GM12878 (cell line): ENCODE measurements around the gene ADAMTS6. TPM values are rescaled to one million over a fixed set of nuclear protein-coding genes. Genes with fewer than 3 reads are reported as not detected.

Experiments used
- ATAC-seq: fragments of 200-7000 bp; cut with Tn5 transposase; 3 replicates; pipeline ENCODE4 v1.9.1; 2020; ENCODE audit warnings: mild to moderate bottlenecking, moderate library complexity
- BruUV-seq: library from RNA; stranded (reverse); fragments of 400-500 nt; replicated peaks from 2 replicates; lab custom pipeline; 2021; lab: Mats Ljungman, UMichigan
- CTCF ChIA-PET: fragments of 300-600 bp; sonication (Branson Sonifier 250); formaldehyde crosslinking; extraction: SDS; loops from one replicate; lab custom pipeline; 2021; ENCODE audit warnings: inconsistent platforms; lab: Yijun Ruan, JAX
- POLR2A ChIA-PET: fragments of 350-600 bp; formaldehyde crosslinking; extraction: SDS; loops from one replicate; lab custom pipeline; 2021; ENCODE audit warnings: inconsistent platforms; lab: Charles Lee
- RAD21 ChIA-PET: fragments of 300-600 bp; sonication (Branson Sonifier 250); formaldehyde crosslinking; loops from one replicate; lab custom pipeline; 2023; ENCODE audit warnings: antibody characterized with exemption; ENCODE audit not compliant: unreplicated experiment; lab: Charles Lee
- SMC1A ChIA-PET: fragments of 300-600 bp; sonication (Branson Sonifier 250); formaldehyde crosslinking; loops from one replicate; lab custom pipeline; 2023; ENCODE audit not compliant: unreplicated experiment, uncharacterized antibody; lab: Charles Lee
- DNase-seq: peaks from one replicate; pipeline ENCODE4 v3.0.0-alpha.2; 2011; ENCODE audit warnings: low read depth, low spot score
- FAIRE-seq: peaks from 3 replicates; lab custom pipeline; 2011; peaks lifted over from hg19 to GRCh38; lab: Jason Lieb, UNC
- H2AFZ ChIP-seq: 2 replicates; pipeline ENCODE4 v1.6.0; 2011; ENCODE audit warnings: low read depth, low read length, control low read depth; ENCODE audit not compliant: control insufficient read depth
- H3K27ac ChIP-seq: 2 replicates; pipeline ENCODE4 v1.5.1; 2011; ENCODE audit warnings: control low read depth; ENCODE audit not compliant: control insufficient read depth, insufficient read depth
- H3K27me3 ChIP-seq, 2 experiments: replicated peaks in 1 of 2; 2 replicates each; pipeline versions ENCODE4 v1.6.0 to v1.6.1; 2011; ENCODE audit warnings: low read length in 1 of 2; ENCODE audit not compliant: control insufficient read depth in 2 of 2, insufficient read depth in 2 of 2
- H3K36me3 ChIP-seq, 2 experiments: 2 replicates each; pipeline ENCODE4 v1.5.1; 2011; ENCODE audit warnings: low read length in 1 of 2; ENCODE audit not compliant: control insufficient read depth in 2 of 2, insufficient read depth in 2 of 2
- H3K4me1 ChIP-seq: 2 replicates; pipeline ENCODE4 v1.6.1; 2011; ENCODE audit warnings: mild to moderate bottlenecking, low read length, moderate library complexity, mixed read lengths; ENCODE audit not compliant: control insufficient read depth, insufficient read depth
- H3K4me2 ChIP-seq: 2 replicates; pipeline ENCODE4 v1.6.0; 2011; ENCODE audit warnings: control low read depth; ENCODE audit not compliant: control insufficient read depth, insufficient read depth
- H3K4me3 ChIP-seq: fragments of 200-600 bp; sonication (generic); 2 replicates; pipeline ENCODE4 v1.5.1; 2016
- H3K79me2 ChIP-seq: 2 replicates; pipeline ENCODE4 v1.6.0; 2011; ENCODE audit warnings: low read length; ENCODE audit not compliant: control insufficient read depth, insufficient read depth
- H3K9ac ChIP-seq: 2 replicates; pipeline ENCODE4 v1.8.0; 2011; ENCODE audit warnings: low read length, control low read depth, mixed read lengths; ENCODE audit not compliant: control insufficient read depth, insufficient read depth
- H3K9me3 ChIP-seq: replicated peaks from 3 replicates; pipeline ENCODE4 v1.5.1; 2011; ENCODE audit warnings: mild to moderate bottlenecking, low read length; ENCODE audit not compliant: control insufficient read depth, insufficient read depth
- H4K20me1 ChIP-seq: 2 replicates; pipeline ENCODE4 v1.6.0; 2011; ENCODE audit not compliant: control insufficient read depth, insufficient read depth
- BCL11A ChIP-seq: IDR thresholded peaks from 2 replicates; pipeline ENCODE4 v1.6.1; 2011; ENCODE audit warnings: low read depth, low read length
- CBX5 ChIP-seq: sonication (generic); IDR thresholded peaks from 2 replicates; pipeline ENCODE4 v1.6.1; 2016; ENCODE audit warnings: low read depth, moderate library complexity, mild to moderate bottlenecking, inconsistent platforms
- CHD4 ChIP-seq: fragments of 200-600 bp; sonication (generic); IDR thresholded peaks from 2 replicates; pipeline ENCODE4 v1.6.1; 2016; ENCODE audit warnings: mild to moderate bottlenecking
- DPF2 ChIP-seq: fragments of 450-650 bp; IDR thresholded peaks from 2 replicates; pipeline ENCODE4 v1.6.1; 2017; ENCODE audit warnings: mild to moderate bottlenecking
- HDAC6 ChIP-seq: fragments of 200-600 bp; sonication (generic); IDR thresholded peaks from one replicate; pipeline ENCODE4 v1.8.0; 2017; ENCODE audit warnings: antibody characterized with exemption; ENCODE audit not compliant: unreplicated experiment
- IKZF2 ChIP-seq, 2 experiments: fragments of 450-650 bp; IDR thresholded peaks; 2 replicates each; pipeline ENCODE4 v1.6.1; 2017; ENCODE audit warnings: mild to moderate bottlenecking in 2 of 2, moderate library complexity in 2 of 2
- KAT2A ChIP-seq: conservative IDR thresholded peaks from 2 replicates; pipeline ENCODE4 v1.6.1; 2011; ENCODE audit warnings: low read depth, low read length; ENCODE audit not compliant: control insufficient read depth
- NFIC ChIP-seq: IDR thresholded peaks from 2 replicates; pipeline ENCODE4 v1.6.1; 2012; ENCODE audit warnings: low read depth, mild to moderate bottlenecking, inconsistent platforms, low read length, moderate library complexity
- NRF1 ChIP-seq: conservative IDR thresholded peaks from 2 replicates; pipeline ENCODE4 v1.6.1; 2011; ENCODE audit warnings: mild to moderate bottlenecking, low read depth, low read length, improper control_type of control experiment
- ZNF217 ChIP-seq: fragments of 450-650 bp; IDR thresholded peaks from 2 replicates; pipeline ENCODE4 v1.6.1; 2017; ENCODE audit warnings: antibody characterized with exemption, mild to moderate bottlenecking
- ZSCAN29 ChIP-seq: fragments of 450-650 bp; IDR thresholded peaks from 2 replicates; pipeline ENCODE4 v1.6.1; 2017; ENCODE audit warnings: mild to moderate bottlenecking, moderate library complexity
- WGBS: methylation state at CpG from one replicate; pipeline ENCODE4 v1.1.6; 2016; ENCODE audit warnings: low lambda C conversion rate; ENCODE audit not compliant: insufficient replicate concordance, insufficient coverage; ENCODE audit errors: missing lambda C conversion rate; 5-methylcytosine and 5-hydroxymethylcytosine counted together
- in situ Hi-C: fragments of 300-500 bp; cut with MboI; formaldehyde crosslinking; loops from 9 replicates; pipeline ENCODE4 v1.14.3; 2018; ENCODE audit warnings: mixed read lengths
- intact Hi-C: fragments of 100-400 bp; cut with micrococcal nuclease; formaldehyde crosslinking; loops from one replicate; pipeline ENCODE4 v1.14.2; 2022; ENCODE audit not compliant: unreplicated experiment
- polyA plus RNA-seq, 11 experiments: library from polyadenylated mRNA; depleted of rRNA in 4 of 11; unstranded in 6 of 11; stranded (reverse) in 5 of 11; fragments of >200 nt; fragmentation: Nextera tagmentation in 4 of 11; fragmentation: Illumina TruSeq in 1 of 11; extraction: Ambion mirVana in 4 of 11; extraction: Trizol in 1 of 11; gene quantifications; 1 replicate in 1 of 11; 2 replicates in 10 of 11; pipeline versions ENCODE4 v1.2.1 to v1.2.3, GENCODE V29; 2011 to 2016; ENCODE audit warnings: inconsistent platforms in 2 of 11, missing spikeins in 2 of 11, low read depth in 1 of 11
- total RNA-seq, 4 experiments: library from RNA; depleted of rRNA in 3 of 4; stranded (reverse); fragments of >200 nt in 3 of 4; fragmentation: Illumina TruSeq in 1 of 4; extraction: Trizol in 1 of 4; gene quantifications; 2 replicates each; pipeline versions ENCODE4 v1.2.1 to v1.2.3, GENCODE V29; 2013 to 2021
- TF ChIP-seq, protein P1 (sequence below): IDR thresholded peaks from 2 replicates; pipeline ENCODE4 v1.6.1; 2012; ENCODE audit warnings: low read depth, low read length, improper control_type of control experiment
- TF ChIP-seq, protein P2 (sequence below): fragments of 450-650 bp; IDR thresholded peaks from 2 replicates; pipeline ENCODE4 v1.6.1; 2017; ENCODE audit warnings: borderline replicate concordance
- TF ChIP-seq, protein P3 (sequence below): IDR thresholded peaks from 2 replicates; pipeline ENCODE4 v1.6.1; 2012; ENCODE audit warnings: low read depth, low read length, improper control_type of control experiment

The ADAMTS6 gene
- total and polyA plus RNA-seq, 10 of the 15 experiments (the other 5 are each of a cell fraction or from before 2014, with no cell fraction given) = 1.1 to 12.3 (median 6.5) TPM

DNA sequence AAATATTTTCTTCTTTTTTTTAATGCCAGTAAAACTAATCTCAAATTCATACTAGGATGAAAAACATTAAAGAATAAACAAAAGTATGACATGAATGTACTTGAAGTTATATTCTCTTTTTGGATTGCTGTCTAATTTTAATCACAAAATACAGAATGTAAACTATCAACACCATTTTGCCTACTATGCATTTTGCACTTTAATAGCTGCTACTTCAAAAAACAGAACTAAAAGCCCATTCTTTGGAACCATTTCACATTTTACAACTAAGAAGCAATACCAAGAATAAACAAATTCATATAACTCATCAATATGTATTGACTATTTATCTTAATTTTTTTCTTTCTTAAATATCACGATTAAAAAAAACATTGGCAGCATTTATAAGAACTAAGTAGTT is 58.1 kb downstream of the ADAMTS6 start:
- DNase-seq = no peak
- no peak for FAIRE-seq
- RAD21 ChIA-PET = interaction anchor here (0.6 to 0.7 kb wide), 2 partner anchors 51 to 247 kb away, joined by 3 to 5 read pairs; no protein-coding TSS in a partner anchor
- no peak for ATAC-seq
- intact Hi-C loops = loop anchor here (10.0 kb wide), 1 partner anchor 61 kb away; the partner anchor contains the start of gene ADAMTS6
- SMC1A ChIA-PET = interaction anchor here (1.4 kb wide), 1 partner anchor 10 kb away, joined by 3 read pairs; no protein-coding TSS in a partner anchor
- POLR2A ChIA-PET = interaction anchor here (0.6 kb wide), 1 partner anchor 251 kb away, joined by 3 read pairs; no protein-coding TSS in a partner anchor
- H3K79me2 ChIP-seq = no peaks in the 10 kb centered on the region
- H3K9ac ChIP-seq = no peak overlapping the region
- H3K9me3 ChIP-seq = no peaks in the 10 kb centered on the region; the same call in 1 of the 3 replicates
- in situ Hi-C loops = no loop called here
- H3K4me1 ChIP-seq = no peaks in the 10 kb centered on the region
- H4K20me1 ChIP-seq = no peaks in the 10 kb centered on the region
- TF ChIP-seq, protein P1, sequence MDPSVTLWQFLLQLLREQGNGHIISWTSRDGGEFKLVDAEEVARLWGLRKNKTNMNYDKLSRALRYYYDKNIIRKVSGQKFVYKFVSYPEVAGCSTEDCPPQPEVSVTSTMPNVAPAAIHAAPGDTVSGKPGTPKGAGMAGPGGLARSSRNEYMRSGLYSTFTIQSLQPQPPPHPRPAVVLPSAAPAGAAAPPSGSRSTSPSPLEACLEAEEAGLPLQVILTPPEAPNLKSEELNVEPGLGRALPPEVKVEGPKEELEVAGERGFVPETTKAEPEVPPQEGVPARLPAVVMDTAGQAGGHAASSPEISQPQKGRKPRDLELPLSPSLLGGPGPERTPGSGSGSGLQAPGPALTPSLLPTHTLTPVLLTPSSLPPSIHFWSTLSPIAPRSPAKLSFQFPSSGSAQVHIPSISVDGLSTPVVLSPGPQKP = no peak
- no peak for TF ChIP-seq NFIC
- no peak for TF ChIP-seq ZNF217
- TF ChIP-seq, protein P2, sequence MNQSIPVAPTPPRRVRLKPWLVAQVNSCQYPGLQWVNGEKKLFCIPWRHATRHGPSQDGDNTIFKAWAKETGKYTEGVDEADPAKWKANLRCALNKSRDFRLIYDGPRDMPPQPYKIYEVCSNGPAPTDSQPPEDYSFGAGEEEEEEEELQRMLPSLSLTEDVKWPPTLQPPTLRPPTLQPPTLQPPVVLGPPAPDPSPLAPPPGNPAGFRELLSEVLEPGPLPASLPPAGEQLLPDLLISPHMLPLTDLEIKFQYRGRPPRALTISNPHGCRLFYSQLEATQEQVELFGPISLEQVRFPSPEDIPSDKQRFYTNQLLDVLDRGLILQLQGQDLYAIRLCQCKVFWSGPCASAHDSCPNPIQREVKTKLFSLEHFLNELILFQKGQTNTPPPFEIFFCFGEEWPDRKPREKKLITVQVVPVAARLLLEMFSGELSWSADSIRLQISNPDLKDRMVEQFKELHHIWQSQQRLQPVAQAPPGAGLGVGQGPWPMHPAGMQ = no peak
- TF ChIP-seq, protein P3, sequence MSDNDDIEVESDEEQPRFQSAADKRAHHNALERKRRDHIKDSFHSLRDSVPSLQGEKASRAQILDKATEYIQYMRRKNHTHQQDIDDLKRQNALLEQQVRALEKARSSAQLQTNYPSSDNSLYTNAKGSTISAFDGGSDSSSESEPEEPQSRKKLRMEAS = no peak
- TF ChIP-seq BCL11A = no peak
- no peak for TF ChIP-seq IKZF2 (IDR thresholded peaks at IDR 0.05)
- TF ChIP-seq ZSCAN29 = no peak
- TF ChIP-seq CBX5 = no peak
- no peak for TF ChIP-seq HDAC6
- TF ChIP-seq KAT2A = no peak
- TF ChIP-seq NRF1 = no peak
- no peak for TF ChIP-seq DPF2
- no peak for TF ChIP-seq CHD4
- H3K27ac ChIP-seq = no peak overlapping the region
- no peak overlapping the region for H3K4me3 ChIP-seq
- CTCF ChIA-PET = interaction anchor here (0.7 to 1.3 kb wide), 3 partner anchors 9 to 613 kb away, joined by 3 to 7 read pairs (median 3); no protein-coding TSS in a partner anchor
- no TSS peak for BruUV-seq
- no peak overlapping the region for H3K4me2 ChIP-seq
- 46% methylated on average over 1 of the region's 1 CpG for WGBS
- no peaks in the 10 kb centered on the region for H3K36me3 ChIP-seq
- no peak overlapping the region for H2AFZ ChIP-seq
- no peaks in the 10 kb centered on the region for H3K27me3 ChIP-seq
